Frontal cortex (tissue), 4 donors: ENCODE measurements around the gene TOMM22. TPM values are rescaled to one million over a fixed set of nuclear protein-coding genes. Genes with fewer than 3 reads are reported as not detected.

Source experiments
- DNase-seq, 2 donors: peaks; one replicate each; pipeline ENCODE4 v3.0.0; 2012; ENCODE audit warnings: low spot score in 2 of 2
- FAIRE-seq: peaks from 2 replicates; lab custom pipeline; 2012; peaks lifted over from hg19 to GRCh38; lab: Jason Lieb, UNC
- total RNA-seq: library from RNA; depleted of rRNA; stranded (reverse); fragments of >200 nt; gene quantifications from one replicate; pipeline ENCODE4 v1.2.3, GENCODE V29; 2014
- donor health status: control.
- donor health status: control.
- donor health status: control.

Gene TOMM22
- total RNA-seq, 1 donor from 2014 or later, result 66.4 TPM

DNA sequence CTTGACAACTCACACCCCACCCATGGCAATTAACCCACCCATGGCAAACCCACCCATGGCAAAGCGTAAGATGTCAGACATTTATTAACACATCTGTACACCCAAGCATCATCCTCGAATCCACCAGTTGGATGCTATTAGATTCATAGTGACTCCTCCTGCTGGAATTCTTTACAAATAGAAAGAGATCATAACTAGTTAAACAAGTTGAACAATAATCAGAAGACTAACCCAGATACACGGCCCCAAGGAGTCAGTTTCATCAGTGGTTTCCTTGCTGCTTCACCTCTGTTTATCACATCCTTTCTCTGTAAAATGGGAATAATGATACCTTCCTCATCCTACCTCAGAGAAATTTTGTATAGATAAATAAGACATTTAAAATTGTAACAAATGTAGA lies 29.1 kb downstream of the TOMM22 start:
- DNase-seq, result no peak
- FAIRE-seq, result no peak

DNA sequence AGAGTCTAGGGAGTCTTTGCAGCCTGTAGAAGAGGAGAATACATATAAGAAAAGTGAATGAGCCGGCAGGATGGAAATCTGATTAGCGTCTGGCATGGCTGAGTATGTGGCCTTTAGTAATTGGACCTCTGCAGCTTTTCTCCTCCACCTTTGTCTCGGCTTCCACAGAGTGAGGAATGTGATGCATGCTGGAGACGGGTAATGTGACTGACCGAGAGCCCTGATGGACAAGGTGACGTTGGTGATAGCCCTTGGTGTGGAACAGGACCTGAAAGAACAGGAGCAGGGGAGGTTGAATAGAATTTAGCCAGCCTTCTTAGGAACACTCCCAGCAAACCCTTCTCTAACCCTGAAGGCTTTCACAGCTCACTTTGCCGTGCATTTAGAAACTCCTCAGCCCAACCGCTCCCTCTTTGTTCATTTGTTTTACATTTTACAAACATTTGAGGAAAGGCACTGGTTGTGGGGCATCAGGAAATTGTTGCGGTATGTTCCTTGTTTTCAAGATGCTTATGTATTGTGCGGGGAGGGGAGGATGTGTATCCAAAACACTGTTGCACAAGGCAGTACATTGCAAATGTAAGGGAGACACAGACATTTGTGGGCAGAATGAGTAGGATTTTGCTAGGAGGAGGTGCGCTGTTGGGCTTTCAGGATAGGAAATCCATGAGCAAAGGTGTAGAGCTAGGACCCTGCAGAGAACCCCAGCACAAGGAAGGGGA lies 30.9 kb downstream of the TOMM22 start:
- no peak for DNase-seq
- FAIRE-seq, result no peak

DNA sequence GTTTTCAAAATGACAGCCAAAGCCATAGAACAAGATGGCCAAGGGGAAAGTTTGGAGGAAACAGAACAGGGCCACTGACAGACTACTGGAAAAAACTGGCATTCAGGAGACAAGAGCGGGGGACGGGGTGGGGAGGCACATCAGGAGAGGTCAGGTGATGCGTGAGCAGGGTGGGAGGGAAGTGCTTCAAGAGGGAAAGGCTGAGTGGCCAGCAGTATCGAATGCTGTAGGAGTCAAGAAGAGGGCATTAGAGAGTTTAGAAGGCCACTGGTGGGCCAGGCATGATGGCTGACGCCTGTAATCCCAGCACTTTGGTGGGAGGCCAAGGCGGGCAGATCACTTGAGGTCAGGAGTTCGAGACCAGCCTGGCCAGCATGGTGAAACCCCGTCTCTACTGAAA lies 32.2 kb downstream of the TOMM22 start:
- DNase-seq (no peak), FAIRE-seq (no peak)

DNA sequence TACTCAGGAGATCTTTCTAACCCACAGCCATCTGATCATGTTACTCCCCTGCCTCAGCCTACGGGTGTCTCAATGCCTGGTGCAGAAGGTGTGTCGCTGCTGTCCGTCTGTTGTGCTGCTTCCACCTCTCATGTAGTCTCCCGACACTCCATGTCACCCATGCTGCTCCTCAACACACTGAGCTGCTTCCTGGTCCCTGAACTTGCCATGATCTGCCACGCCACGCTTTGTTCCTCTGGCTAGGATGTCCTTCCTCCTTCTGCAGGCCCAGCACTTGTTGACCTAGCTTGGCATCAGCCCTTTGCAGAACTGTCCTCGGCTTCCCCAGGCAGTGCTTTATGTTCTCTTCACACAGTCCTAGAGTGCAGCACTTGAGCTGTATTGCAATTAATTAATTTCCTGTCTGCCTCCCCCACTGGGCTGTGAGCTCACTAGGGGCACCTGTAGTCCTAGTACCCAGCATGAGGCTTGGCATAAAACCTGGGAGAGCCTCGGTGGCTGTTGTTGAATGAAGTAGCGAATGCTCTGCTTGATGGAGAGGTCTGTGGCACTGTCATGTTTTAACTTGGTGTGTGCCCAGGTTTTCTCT lies 33.5 kb downstream of the TOMM22 start:
- DNase-seq (no peak), FAIRE-seq (no peak)

DNA sequence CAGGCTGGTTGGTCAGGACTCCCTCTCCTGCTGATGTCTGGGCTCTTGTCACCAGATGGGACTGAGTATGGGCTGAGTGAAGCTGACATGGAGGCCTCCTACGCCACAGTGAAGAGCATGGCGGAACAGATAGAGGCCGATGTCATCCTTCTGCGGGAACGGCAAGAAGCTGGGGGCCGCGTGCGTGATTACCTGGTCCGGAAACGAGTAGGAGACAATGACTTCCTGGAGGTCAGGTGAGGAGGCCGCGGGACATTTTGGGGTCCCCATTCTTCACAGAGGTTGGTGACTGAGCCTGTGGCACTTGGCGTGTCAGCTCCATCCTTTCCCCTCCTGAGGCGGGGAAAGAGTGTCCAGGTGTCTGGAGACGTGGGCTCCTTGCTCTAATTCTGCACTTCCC lies 34.1 kb downstream of the TOMM22 start:
- DNase-seq, result no peak
- FAIRE-seq, result no peak

DNA sequence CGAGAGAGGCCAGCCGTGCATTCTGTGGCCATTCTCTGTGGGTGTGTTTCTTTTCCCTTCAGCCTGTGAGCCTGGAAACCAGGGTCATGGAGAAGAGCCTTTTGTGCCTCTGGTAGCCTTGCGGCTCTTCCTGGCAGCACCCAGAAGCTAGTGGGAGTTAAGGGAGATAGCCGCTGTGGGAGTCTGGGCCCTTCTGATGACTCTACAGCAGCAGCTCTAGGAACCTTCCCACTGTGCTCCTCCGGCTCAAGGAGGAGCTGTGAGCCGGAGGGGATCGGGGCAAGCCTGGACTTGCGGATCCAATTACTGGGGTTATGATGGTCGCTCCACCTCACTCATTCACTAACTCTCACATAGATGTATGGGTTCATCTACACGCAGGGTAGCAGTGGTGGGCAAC lies 34.5 kb downstream of the TOMM22 start:
- FAIRE-seq, result no peak

DNA sequence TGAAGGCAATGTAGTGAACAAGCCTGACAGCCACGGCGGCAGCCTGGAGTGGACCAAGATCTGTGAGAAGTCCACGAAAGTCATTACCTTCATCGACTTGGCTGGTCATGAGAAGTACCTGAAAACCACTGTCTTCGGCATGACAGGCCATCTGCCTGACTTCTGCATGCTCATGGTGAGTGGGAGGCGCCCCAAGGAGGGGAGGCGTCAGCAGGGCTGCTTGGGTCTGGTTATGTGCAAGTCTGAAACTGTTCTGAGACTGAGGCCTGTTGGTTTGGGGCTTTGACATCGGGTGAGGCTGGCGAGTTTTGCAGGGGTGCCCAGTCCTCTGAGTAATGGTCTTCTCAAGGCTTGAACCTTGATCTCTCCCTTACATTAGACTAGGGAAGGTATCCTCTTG lies 35.1 kb downstream of the TOMM22 start:
- DNase-seq (no peak), FAIRE-seq (no peak)

More for the DNA sequence above, 34.5 kb downstream of the TOMM22 start:
- no peak for DNase-seq

DNA sequence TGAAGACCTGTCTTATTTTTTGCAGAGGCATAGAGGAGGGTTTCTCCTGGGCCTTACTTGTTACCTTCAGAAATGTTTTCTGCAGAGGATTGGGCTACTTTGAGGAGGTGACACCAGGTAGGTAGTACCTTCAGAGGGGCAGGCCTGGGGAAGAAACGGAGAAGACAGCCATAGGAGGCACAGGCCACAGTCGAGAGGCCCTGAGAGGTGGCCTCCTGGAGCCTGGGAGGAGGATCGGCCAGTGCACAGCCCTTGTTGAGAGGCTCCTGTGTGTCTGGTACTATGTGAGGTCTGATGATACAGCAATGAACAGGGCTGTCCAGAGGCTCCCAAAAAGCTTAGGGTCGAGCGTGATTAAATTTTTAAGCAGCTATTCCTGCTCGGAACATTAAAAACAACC lies 35.5 kb downstream of the TOMM22 start:
- DNase-seq, result no peak
- no peak for FAIRE-seq

DNA sequence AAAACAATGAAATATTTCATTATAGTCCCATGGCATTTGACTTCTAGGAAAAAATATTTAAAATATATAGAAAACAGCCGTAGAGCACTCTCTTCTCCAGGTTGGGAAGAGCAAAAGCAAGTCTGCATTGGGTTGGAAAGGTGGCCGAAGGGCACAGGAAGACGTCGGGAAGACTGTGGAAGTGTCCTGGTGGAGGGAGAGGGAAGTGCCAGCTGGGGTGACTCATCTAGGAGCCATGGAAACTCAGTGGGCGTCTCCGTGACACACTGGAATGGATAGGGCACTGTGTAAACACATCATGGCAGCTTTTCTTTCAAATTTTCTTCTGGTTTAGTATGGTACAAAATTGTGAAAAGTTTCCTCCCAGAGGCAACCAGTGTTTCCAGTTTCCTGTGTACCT lies 36.7 kb downstream of the TOMM22 start:
- FAIRE-seq, result no peak
- DNase-seq, result no peak

DNA sequence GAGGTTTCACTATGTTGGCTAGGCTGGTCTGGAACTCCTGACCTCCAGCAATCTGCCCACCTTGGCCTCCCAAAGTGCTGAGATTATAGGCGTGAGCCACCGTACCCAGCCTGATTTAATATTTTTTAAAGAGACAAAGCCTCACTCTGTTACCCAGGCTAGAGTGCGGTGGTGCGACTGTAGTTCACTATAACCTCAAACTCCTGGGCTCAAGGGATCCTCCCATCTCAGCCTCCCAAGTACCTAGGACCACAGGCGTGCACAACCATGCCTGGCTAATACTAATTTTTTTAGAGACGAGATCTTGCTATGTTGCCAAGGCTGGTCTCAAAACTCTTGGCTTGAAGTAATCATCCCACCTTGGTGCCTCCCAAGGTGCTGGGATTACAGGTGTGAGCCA lies 37.4 kb downstream of the TOMM22 start:
- DNase-seq (no peak), FAIRE-seq (no peak)

DNA sequence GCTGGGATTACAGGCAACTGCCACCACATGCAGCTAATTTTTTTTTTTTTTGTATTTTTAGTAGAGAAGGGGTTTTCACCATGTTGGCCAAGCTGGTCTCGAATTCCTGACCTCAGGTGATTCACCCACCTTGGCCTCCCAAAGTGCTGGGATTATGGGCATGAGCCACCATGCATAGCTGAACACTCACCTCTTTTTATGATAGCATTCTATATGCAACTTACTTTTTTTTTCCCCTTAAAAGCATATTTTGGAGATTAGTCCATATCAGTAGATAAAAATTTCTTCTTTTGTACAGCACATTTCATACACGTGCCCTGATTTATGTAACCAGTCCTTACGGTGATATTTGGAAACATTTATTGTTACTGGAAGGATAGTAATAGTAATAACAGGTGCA lies 38.6 kb downstream of the TOMM22 start:
- no peak for DNase-seq
- no peak for FAIRE-seq

DNA sequence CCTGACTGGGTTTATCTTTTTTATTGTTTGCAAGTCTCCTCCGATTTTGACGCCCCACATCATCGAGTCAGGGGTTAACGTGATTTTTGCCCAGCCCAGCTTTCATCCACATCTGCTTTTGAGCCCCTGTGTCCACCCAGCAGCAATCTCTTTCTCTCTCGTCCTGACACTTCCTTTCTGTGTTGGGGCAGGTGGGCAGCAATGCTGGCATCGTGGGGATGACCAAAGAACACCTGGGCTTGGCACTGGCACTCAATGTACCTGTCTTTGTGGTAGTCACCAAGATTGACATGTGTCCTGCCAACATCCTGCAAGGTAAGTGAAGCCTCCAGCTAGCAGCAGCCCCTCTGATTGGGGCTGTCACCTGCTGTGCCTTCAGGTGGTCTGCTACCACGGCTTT lies 39.8 kb downstream of the TOMM22 start:
- DNase-seq, result no peak
- FAIRE-seq, result no peak

DNA sequence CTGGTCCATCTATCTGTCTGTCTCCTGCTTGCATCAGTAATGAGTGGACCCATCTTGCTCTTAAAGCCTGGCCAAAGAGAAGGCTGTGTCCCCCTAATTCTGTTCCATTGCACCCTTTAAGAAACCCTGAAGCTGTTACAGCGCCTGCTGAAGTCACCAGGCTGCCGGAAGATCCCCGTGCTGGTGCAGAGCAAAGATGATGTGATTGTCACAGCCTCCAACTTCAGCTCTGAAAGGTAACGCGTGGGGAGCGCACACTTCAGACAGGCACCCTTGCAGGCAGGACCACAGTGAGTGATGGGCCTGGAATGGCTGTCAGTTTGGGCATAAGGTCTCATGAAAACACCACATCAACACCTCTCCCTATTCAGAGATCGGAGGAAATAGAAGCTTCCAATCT lies 42.4 kb downstream of the TOMM22 start:
- no peak for DNase-seq
- no peak for FAIRE-seq

DNA sequence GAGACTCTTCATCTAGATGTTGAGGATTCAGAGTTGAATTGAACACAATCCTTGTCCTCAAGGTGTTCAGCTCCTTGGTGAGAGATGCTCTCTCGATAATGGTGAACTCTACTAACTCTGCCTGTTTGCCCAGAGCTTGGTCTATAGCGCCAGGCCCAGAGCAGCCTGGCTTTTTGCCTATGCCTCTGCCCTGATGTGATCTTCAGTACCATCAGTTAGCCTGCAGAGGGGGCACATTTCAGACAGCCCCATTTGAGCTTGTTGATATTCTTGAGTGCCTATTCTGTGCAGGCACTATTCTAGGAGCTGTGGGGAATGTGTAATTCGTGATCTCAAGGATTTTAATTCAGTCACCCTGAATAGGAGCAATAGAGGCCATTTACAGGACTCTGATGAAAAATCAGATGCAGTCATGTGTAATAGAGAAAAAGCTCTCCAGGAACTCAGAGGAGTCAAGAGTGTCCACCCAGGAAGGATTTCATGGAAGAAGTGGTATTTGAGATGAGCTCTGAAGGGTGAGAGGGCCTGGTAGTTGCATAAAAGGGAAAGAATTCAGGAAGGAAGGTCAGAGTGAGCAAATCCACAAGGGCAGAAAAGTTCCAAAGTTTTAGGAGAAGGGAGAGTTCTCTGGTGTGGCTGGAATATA lies 43.3 kb downstream of the TOMM22 start:
- no peak for FAIRE-seq

DNA sequence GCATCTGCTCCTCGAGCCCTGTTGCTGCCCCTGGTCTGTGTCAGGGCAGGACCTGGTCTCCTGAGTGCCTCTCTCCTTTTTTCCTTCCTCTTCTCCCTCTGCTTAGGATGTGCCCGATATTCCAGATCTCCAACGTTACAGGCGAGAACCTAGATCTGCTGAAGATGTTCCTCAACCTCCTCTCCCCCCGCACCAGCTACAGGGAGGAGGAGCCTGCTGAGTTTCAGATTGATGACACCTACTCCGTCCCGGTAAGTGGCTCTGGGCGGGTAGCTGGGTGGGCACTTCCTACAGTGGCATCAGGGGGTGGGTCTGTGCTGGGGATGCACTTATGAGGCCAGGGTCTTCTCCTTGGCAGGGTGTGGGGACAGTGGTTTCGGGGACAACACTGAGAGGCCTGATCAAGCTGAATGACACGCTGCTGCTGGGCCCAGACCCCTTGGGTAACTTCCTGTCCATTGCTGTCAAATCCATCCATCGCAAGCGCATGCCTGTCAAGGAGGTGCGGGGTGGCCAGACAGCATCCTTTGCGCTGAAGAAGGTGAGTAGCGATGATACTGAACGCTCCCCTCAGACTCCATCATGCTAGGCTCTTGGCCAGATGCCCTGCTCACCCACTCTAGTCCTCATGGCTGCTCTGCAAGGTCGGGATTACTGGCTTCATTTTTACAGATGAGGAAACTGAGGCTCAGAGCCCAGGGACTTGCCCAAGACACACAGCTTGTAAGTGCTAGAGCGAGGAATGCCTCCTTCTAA lies 44.3 kb downstream of the TOMM22 start:
- FAIRE-seq, result no peak
- DNase-seq, result no peak

More for the DNA sequence above, 43.3 kb downstream of the TOMM22 start:
- DNase-seq, result no peak

DNA sequence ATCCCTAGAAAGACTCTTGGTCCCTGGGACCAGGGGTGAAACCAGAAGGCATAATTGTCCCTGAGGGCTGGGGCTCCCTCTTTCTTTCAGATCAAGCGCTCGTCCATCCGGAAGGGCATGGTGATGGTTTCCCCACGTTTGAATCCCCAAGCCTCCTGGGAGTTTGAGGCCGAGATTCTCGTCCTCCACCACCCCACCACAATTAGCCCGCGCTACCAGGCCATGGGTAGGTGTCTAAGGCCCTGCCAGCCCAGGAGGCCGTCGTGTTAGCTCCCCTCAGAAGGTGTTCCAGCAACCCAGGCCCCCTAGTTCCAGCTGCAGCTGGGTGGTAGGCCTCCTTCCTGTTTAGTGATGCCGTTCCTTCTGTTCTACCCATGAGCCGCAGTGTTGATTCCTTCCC lies 45.4 kb downstream of the TOMM22 start:
- FAIRE-seq (no peak), DNase-seq (no peak)

DNA sequence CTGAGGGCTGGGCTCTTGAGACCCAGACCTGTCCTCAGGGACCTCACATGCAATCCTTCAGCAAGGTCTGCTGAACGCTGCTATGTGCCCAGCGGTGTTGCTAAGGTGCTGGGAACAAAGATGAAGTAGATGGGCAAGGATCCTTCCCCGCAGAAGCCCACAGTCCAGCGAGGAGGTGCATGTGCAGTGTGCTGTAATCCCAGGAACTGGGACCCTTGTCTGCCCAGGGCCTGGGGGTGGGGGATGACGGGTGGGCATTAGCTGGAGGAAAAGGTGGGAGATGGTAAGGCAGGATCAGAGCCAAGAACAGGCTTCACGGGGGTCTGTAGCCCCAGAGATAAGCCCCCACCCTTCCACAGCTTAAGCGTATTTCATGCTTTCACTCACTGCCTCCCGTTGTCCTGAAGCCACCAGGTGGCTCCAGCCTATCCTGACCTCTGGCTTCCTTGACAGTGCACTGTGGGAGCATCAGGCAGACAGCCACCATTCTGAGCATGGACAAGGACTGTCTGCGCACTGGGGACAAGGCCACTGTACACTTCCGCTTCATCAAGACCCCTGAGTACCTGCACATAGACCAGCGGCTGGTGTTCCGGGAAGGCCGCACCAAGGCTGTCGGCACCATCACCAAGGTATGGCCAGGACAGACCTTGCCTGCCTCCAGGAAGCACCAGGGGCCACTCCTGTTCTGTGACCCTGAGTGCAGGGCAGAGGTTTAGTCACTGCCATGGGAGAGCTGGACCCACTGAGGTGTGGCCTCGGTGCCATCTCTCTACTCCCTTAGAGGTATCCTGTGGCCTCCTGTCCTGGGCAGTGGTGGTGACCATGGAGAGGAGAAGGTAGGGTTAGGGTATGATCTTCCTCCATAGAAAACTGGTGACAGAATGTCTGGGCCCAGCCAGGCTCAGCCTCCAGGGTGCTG lies 46.0 kb downstream of the TOMM22 start:
- DNase-seq, result no peak

DNA sequence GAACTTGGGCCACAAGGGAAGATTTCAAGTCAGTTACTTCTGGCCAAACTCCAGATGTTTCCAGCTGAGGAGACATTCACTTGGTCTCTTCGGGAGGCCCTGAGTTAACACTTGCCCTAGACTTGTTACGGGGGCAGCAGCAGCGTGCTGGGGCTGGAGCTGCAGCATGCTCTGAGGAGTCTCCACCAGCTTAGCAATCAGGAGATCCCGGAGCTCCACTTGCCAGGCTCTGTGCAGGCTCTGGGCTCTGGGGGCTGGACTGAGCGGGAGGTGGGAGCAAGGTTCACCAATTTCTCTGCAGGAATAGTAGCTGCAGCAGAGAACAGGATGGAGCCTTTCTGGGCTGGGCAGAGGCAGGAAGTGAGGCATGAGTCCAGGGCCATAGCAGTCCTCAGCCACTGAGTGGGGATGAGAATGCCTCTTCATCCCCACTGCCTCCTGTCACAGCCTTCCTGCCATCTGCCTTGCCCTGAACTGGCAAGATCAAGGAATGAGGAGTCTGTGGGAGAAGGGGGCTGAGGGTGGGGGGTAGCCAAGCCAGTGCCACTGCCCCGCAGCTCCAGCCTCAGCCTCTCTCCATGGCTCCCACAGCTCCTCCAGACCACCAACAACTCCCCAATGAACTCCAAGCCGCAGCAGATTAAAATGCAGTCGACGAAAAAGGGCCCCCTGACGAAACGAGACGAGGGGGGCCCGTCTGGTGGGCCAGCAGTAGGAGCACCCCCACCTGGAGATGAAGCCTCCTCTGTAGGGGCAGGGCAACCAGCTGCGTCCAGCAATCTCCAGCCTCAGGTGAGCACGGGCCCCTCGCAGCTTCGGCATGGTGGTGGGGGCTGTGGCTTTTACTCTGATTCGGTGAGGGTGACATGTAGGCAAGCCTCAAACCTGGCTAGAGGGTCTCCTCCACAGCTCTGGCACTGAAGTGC lies 47.4 kb downstream of the TOMM22 start:
- no peak for FAIRE-seq
- no peak for DNase-seq

More for the DNA sequence above, 46.0 kb downstream of the TOMM22 start:
- no peak for FAIRE-seq

DNA sequence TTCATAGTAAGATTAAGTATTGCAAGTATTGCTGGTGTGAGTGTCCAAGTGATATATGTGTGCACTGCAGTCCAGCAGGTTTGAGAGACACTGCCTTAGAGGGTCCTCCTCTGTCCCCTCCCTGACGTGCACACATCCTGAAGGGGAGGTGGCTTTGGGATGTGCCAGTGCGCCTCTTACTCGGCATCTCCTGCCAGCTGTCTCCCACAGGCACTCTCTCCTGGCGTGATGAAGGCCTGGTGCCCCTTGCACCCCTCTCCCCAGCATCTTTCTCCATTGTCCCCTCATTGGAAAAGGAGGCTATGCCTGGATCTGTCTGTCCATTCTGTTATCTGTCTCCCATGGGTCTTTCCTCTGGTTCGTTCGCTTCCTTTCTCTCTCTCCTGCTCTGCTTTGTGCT lies 48.2 kb downstream of the TOMM22 start:
- no peak for FAIRE-seq

More for the DNA sequence above, 48.2 kb downstream of the TOMM22 start:
- DNase-seq, result no peak
